Parathyroid adenoma (tissue), 2 donors: ENCODE results near the gene CCDC97.

Experiments used
- H2AFZ ChIP-seq: fragments of 300-600 bp; sonication (generic); one replicate; pipeline ENCODE4 v1.7.0; 2017; ENCODE audit warnings: antibody characterized with exemption, mild to moderate bottlenecking
- H3K27ac ChIP-seq: fragments of 300-600 bp; sonication (generic); one replicate; pipeline ENCODE4 v1.7.0; 2017
- H3K27me3 ChIP-seq: fragments of 300-600 bp; sonication (generic); one replicate; pipeline ENCODE4 v1.7.0; 2017; ENCODE audit warnings: low read length; ENCODE audit not compliant: control insufficient read depth, insufficient read depth
- H3K36me3 ChIP-seq: fragments of 300-600 bp; sonication (generic); one replicate; pipeline ENCODE4 v1.7.0; 2017; ENCODE audit warnings: low read length; ENCODE audit not compliant: control insufficient read depth, insufficient read depth
- H3K4me1 ChIP-seq: fragments of 300-600 bp; sonication (generic); one replicate; pipeline ENCODE4 v1.7.0; 2017; ENCODE audit warnings: control low read depth
- H3K4me2 ChIP-seq: fragments of 300-600 bp; sonication (generic); one replicate; pipeline ENCODE4 v1.7.0; 2017; ENCODE audit warnings: low read length
- H3K4me3 ChIP-seq: fragments of 300-600 bp; sonication (generic); one replicate; pipeline ENCODE4 v1.7.0; 2017; ENCODE audit warnings: low read depth, low read length
- H3K79me2 ChIP-seq: fragments of 300-600 bp; sonication (generic); one replicate; pipeline ENCODE4 v1.7.0; 2017; ENCODE audit warnings: control low read depth
- H3K9ac ChIP-seq: fragments of 300-600 bp; sonication (generic); one replicate; pipeline ENCODE4 v1.7.0; 2017; ENCODE audit warnings: mild to moderate bottlenecking
- H3K9me3 ChIP-seq: fragments of 300-600 bp; sonication (generic); one replicate; pipeline ENCODE4 v1.7.0; 2017; ENCODE audit warnings: low read length; ENCODE audit not compliant: control insufficient read depth
- CTCF ChIP-seq: fragments of 300-600 bp; sonication (generic); IDR thresholded peaks from one replicate; pipeline ENCODE4 v1.7.0; 2017; ENCODE audit warnings: antibody characterized with exemption, mild to moderate bottlenecking
- donor health status: primary hyperparathyroidism.

CCDC97 gene

GRCh38 chr19:41352279-41352608, 42.3 kb downstream of the CCDC97 start:
- no peaks in the 10 kb centered on the region for H3K79me2 ChIP-seq
- TF ChIP-seq CTCF = no peak
- H3K36me3 ChIP-seq = no peaks in the 10 kb centered on the region
- H3K9ac ChIP-seq = no peak overlapping the region
- H2AFZ ChIP-seq = peak overlapping the region; percentile 73
- H3K27ac ChIP-seq = no peak overlapping the region
- peak overlapping the region; percentile 97 for H3K4me2 ChIP-seq
- peak overlapping the region; percentile 77 for H3K4me3 ChIP-seq
- no peaks in the 10 kb centered on the region for H3K9me3 ChIP-seq
- no peaks in the 10 kb centered on the region for H3K27me3 ChIP-seq
- no peaks in the 10 kb centered on the region for H3K4me1 ChIP-seq

GRCh38 chr19:41352609-41353465, 42.9 kb downstream of the CCDC97 start:
- Histone ChIP-seq H3K4me3 (peak overlapping the region; percentile 77), H3K79me2 (no peaks in the 10 kb centered on the region), H3K27me3 (no peaks in the 10 kb centered on the region), H3K9me3 (no peaks in the 10 kb centered on the region), H2AFZ (peak overlapping the region; percentile 65), H3K9ac (no peak overlapping the region), H3K4me2 (peak overlapping the region; percentile 97), H3K36me3 (no peaks in the 10 kb centered on the region), H3K4me1 (no peaks in the 10 kb centered on the region), H3K27ac (no peak overlapping the region)
- TF ChIP-seq CTCF = peak; percentile 47

GRCh38 chr19:41353466-41354342, 43.7 kb downstream of the CCDC97 start, which contains the start of gene TGFB1:
TGFB1 (minus strand) TSS chr19:41353922; CDS start chr19:41353044, 878 bp downstream.
- Histone ChIP-seq H3K9ac (no peak within 1 kb of the TSS), H3K4me3 (peak within 1 kb of the TSS; percentile 77), H3K36me3 (no peaks in the 10 kb centered on the region), H3K79me2 (no peaks in the 10 kb centered on the region), H3K27ac (peak within 1 kb of the TSS; percentile 53), H3K4me1 (no peaks in the 10 kb centered on the region), H3K27me3 (no peaks in the 10 kb centered on the region), H3K9me3 (no peaks in the 10 kb centered on the region), H3K4me2 (peak within 1 kb of the TSS; percentile 97), H2AFZ (peak within 1 kb of the TSS; percentile 65)
- peak; percentile 92 for TF ChIP-seq CTCF

GRCh38 chr19:41354343-41354953, 44.5 kb downstream of the CCDC97 start:
- Histone ChIP-seq H3K9ac (no peak overlapping the region), H3K27ac (no peak overlapping the region), H3K27me3 (no peaks in the 10 kb centered on the region), H3K36me3 (no peaks in the 10 kb centered on the region), H3K4me2 (peak overlapping the region; percentile 97), H3K4me3 (no peak overlapping the region), H3K79me2 (no peaks in the 10 kb centered on the region), H3K4me1 (no peaks in the 10 kb centered on the region), H2AFZ (peak overlapping the region; percentile 65), H3K9me3 (no peaks in the 10 kb centered on the region)
- TF ChIP-seq CTCF = no peak
